IPS DF 6.9 (cell line): Measurements from ENCODE around the gene KLRC1.
"Not testable (repeated sequence)": the region's sequence is repeated elsewhere in the genome, so short reads cannot be mapped to it uniquely, and the experiment has no call there.

Experiments used
- DNase-seq: peaks from one replicate; pipeline ENCODE4 v3.0.0-alpha.2; 2013; ENCODE audit warnings: low read depth, low spot score
- H3K27ac ChIP-seq: one replicate; pipeline ENCODE4 v1.5.1; 2013; ENCODE audit warnings: low read length, control low read depth
- H3K27me3 ChIP-seq: 2 replicates; pipeline ENCODE4 v1.6.1; 2013; ENCODE audit warnings: mild to moderate bottlenecking, low read length; ENCODE audit not compliant: control insufficient read depth, insufficient read depth
- H3K36me3 ChIP-seq: 2 replicates; pipeline ENCODE4 v1.6.1; 2013; ENCODE audit warnings: low read length; ENCODE audit not compliant: control insufficient read depth, insufficient read depth
- H3K4me1 ChIP-seq: 2 replicates; pipeline ENCODE4 v1.6.1; 2013; ENCODE audit warnings: low read length; ENCODE audit not compliant: control insufficient read depth, insufficient read depth
- H3K4me3 ChIP-seq: 2 replicates; pipeline ENCODE4 v1.5.1; 2013; ENCODE audit warnings: mild to moderate bottlenecking, low read length
- H3K9me3 ChIP-seq: 2 replicates; pipeline ENCODE4 v1.6.1; 2013; ENCODE audit warnings: low read length, inconsistent platforms; ENCODE audit not compliant: control insufficient read depth, insufficient read depth
- WGBS: extraction: QIAGEN DNeasy Blood & Tissue Kit; methylation state at CpG from one replicate; pipeline ENCODE4 v1.1.7; 2013; ENCODE audit warnings: mixed read lengths, missing lambda C conversion rate; ENCODE audit not compliant: insufficient read length, insufficient coverage; 5-methylcytosine and 5-hydroxymethylcytosine counted together

KLRC1 gene

DNA sequence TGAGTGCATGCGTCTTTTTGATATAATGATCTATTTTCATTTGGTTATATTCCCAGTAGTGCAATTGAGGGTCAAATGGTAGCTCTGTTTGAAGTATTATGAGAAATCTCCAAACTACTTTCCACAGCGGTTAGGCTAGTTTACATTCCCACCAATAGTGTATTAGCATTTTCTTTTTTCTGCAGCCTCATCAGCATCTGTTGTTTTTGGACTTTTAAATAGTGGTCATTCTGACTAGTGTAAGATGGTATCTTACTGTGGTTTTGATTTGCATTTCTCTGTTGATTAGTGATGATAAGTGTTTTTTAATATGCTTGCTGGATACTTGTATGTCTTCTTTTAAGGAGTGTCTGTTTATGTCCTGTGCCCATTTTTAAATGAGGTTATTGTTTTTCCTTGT is 3.7 kb upstream of the KLRC1 start:
- WGBS = no CpG with 5 or more reads among the region's 2 CpGs
- Histone ChIP-seq H3K4me1 (no peaks in the 10 kb centered on the region; the same call in 1 of the 2 replicates), H3K27ac (no peak overlapping the region), H3K36me3 (no peaks in the 10 kb centered on the region), H3K4me3 (no peak overlapping the region), H3K27me3 (no peaks in the 10 kb centered on the region), H3K9me3 (no peaks in the 10 kb centered on the region)
- no peak for DNase-seq

DNA sequence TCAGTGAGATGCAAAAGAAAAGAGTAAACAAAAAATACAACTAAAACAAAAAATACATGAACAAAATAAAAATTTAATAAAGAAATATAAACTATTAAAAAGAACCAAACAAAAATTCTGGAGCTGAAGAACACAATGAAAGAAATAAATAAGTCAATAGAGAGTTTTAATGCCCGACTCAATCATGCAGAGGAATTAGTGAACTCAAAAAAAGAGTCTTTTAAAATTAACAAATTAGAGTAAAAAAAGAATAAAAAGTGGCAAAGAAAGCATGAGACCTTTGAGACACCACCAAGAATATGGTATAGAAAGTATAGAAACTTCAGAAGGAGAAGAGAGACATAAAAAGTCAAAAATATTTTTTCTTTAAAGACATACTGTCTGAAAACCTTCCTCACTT is 2.6 kb upstream of the KLRC1 start:
- Histone ChIP-seq H3K4me1 (no peaks in the 10 kb centered on the region; the same call in 1 of the 2 replicates), H3K9me3 (no peaks in the 10 kb centered on the region), H3K27me3 (no peaks in the 10 kb centered on the region), H3K4me3 (no peak overlapping the region), H3K36me3 (no peaks in the 10 kb centered on the region), H3K27ac (no peak overlapping the region)
- DNase-seq = no peak
- WGBS = no CpG with 5 or more reads among the region's 1 CpG

DNA sequence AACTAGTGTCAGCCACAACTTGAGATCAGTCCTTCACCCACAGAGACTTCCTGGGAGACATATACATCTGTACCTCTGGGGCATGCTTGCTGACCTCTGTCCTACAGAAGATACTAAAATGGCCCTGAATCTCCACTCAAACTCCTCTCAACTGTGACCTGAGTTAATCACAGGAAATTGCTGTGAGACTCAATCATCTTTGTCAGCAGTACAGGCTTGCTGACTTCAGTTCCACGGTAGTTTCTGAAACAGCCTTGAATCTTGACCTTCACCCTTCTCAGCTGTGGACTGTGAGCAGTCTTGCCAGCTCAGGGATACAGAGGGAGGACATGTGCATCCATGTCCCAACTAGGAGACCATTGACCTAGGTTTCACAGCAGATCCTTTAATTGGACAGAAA is 1.4 kb upstream of the KLRC1 start:
- H3K4me3 ChIP-seq = no peak overlapping the region
- no peak overlapping the region for H3K27ac ChIP-seq
- H3K9me3 ChIP-seq = no peaks in the 10 kb centered on the region
- no peaks in the 10 kb centered on the region for H3K27me3 ChIP-seq
- DNase-seq = no peak
- H3K36me3 ChIP-seq = no peaks in the 10 kb centered on the region
- H3K4me1 ChIP-seq = no peaks in the 10 kb centered on the region; the same call in 1 of the 2 replicates
- no CpG with 5 or more reads among the region's 1 CpG for WGBS

DNA sequence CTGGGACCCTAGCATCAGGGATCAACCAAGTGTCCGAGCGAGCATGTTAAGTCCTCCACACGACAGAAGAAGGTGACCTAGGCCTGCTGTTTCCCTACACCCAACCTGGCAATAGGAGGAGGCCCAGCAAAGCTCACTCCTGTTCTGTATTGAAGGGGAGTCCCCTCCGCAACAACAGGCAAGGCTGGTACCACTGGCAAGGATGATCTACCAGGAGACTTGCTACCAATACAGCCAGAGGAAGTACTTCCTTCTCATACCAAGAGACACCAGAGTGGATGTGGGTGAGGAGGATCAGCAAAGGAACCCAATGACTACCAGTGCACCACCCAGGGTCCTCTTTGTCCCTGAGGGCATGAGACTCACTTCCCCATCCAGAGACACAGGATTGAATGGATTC is 4.9 kb downstream of the KLRC1 start:
- no CpG with 5 or more reads among the region's 4 CpGs for WGBS
- Histone ChIP-seq H3K4me1 (no peaks in the 10 kb centered on the region), H3K27me3 (no peaks in the 10 kb centered on the region), H3K27ac (no peak overlapping the region), H3K4me3 (no peak overlapping the region), H3K9me3 (no peaks in the 10 kb centered on the region), H3K36me3 (no peaks in the 10 kb centered on the region)
- no peak for DNase-seq

DNA sequence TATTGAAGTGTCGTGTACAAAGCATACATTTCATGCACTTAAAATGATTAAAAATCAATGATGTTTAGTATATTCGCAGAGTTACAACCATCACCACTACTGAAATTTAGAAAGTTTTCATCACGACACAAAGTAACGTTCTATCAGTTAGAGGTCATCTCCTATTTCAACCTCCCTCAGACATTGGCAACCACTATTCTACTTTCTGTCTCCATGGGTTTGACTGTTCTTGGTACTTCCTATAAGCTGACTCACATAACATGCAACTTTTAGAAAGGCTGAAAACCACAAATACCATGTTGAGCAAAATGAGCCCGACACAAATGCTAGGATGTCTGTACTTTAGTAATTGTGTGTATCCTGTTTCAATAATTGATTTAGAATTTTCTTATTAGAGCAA is 7.1 kb downstream of the KLRC1 start:
- H3K4me1 ChIP-seq, H3K36me3 ChIP-seq, H3K27me3 ChIP-seq, H3K27ac ChIP-seq, H3K9me3 ChIP-seq, DNase-seq, H3K4me3 ChIP-seq: not testable (repeated sequence)
- no CpG with 5 or more reads among the region's 5 CpGs for WGBS

DNA sequence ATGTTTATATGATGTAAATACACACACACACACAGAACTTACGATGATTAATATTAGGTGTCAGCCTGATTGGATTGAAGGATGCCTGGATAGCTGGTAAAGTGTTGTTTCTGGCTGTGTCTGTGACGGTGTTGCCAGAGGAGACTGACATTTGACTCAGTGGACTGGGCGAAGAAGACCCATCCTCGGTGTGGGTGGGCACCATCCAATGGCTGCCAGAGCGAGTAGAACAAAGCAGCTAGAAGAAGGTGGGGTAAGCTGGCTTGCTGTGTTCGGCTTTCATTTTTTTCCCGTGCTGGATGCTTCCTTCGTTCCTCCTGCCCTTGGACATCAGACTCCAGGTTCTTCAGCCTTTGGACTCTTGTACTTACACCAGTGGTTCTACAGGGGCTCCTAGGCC is 12.0 kb downstream of the KLRC1 start:
- not testable (repeated sequence) for H3K4me3 ChIP-seq, H3K36me3 ChIP-seq, DNase-seq, H3K27me3 ChIP-seq, H3K27ac ChIP-seq, H3K9me3 ChIP-seq, H3K4me1 ChIP-seq
- WGBS = no CpG with 5 or more reads among the region's 8 CpGs

DNA sequence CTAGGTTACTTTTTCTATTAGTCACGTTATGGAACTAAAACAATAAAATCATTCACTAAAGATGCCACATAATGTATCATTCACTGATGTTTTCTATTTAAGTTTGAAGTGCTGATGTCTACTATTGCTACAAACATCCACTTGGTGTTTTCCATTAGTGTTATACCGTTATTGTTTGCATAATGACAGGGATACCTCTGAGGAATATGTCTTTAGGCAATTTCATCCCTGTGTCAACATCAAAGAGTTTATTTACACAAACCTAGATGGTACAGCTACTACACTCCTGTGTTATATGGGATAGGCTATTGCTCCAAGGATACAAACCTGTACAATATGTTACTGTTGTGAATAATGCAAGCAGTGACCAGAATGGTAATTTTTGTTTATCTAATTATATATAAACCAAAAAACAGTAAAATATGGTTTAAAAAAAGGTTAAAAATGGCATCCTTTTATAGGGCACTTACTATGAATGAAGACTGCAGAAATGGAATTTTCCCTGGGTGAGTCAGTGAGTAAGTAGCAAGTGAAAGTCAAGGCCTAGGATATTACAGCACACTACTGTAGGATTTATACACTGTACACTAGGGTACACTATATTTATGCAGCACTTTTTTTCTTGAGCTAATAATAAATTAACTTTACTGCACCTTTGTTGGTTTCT is 13.4 kb downstream of the KLRC1 start:
- not testable (repeated sequence) for H3K27me3 ChIP-seq, H3K36me3 ChIP-seq, DNase-seq, H3K27ac ChIP-seq, H3K4me1 ChIP-seq, H3K9me3 ChIP-seq, H3K4me3 ChIP-seq
- WGBS = no CpG with 5 or more reads among the region's 2 CpGs

DNA sequence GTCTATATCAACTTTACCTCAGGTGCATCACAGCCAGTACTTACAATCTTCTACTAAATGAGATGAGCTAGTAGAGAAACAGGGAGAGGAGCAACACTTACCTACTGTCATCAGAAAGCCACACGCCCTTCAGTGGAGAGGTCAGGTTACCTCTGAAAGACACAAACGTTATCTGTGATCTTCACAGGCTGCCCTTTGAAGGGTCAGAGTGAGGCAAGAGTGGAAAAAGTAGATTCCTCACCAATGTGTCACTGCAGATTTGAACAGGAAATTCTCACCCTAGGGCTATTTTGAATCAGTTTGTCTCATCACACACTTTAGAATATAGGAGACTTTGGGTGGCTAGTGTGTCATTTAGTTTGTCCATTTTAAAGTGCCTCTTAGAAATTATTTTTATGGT is 15.6 kb downstream of the KLRC1 start:
- WGBS = no CpG with 5 or more reads among the region's 2 CpGs
- H3K4me3 ChIP-seq, DNase-seq, H3K4me1 ChIP-seq, H3K27me3 ChIP-seq, H3K36me3 ChIP-seq, H3K27ac ChIP-seq, H3K9me3 ChIP-seq: not testable (repeated sequence)

DNA sequence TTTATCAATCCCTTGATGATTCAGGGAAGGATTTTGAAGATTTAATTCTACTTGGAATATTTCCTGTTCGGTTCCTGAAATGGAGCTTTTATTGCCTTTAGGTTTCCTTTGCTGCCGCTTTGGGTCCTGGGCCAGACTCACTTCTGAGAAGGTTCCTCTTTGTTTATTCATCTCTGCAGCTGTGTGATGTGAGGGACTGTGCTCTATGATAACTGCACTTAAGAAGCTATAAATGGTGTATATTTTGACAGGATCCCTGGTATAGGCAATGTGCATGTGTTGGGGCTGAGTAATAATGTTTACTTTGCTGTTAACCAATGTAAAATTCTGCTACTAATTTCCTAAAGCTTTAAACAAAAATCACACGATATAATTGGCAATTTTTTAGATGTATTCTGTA is 17.4 kb downstream of the KLRC1 start, which contains the start of gene KLRC2:
KLRC2 (minus strand) TSS at position 195 of the 400 bp plus-strand sequence; CDS start at position 171, 24 bp downstream.
- not testable (repeated sequence) for H3K36me3 ChIP-seq, H3K27ac ChIP-seq, H3K4me3 ChIP-seq, DNase-seq, H3K4me1 ChIP-seq, H3K27me3 ChIP-seq, H3K9me3 ChIP-seq
- WGBS = no CpG with 5 or more reads among the region's 3 CpGs

DNA sequence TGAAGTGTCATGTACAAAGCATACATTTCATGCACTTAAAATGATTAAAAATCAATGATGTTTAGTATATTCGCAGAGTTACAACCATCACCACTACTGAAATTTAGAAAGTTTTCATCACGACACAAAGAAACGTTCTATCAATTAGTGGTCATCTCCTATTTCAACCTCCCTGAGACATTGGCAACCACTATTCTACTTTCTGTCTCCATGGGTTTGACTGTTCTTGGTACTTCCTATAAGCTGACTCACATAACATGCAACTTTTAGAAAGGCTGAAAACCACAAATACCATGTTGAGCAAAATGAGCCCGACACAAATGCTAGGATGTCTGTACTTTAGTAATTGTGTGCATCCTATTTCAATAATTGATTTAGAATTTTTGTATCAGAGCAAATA is 22.6 kb downstream of the KLRC1 start:
- not testable (repeated sequence) for H3K4me1 ChIP-seq, H3K9me3 ChIP-seq, H3K36me3 ChIP-seq, H3K27ac ChIP-seq, H3K4me3 ChIP-seq, DNase-seq, H3K27me3 ChIP-seq
- WGBS = no CpG with 5 or more reads among the region's 4 CpGs

DNA sequence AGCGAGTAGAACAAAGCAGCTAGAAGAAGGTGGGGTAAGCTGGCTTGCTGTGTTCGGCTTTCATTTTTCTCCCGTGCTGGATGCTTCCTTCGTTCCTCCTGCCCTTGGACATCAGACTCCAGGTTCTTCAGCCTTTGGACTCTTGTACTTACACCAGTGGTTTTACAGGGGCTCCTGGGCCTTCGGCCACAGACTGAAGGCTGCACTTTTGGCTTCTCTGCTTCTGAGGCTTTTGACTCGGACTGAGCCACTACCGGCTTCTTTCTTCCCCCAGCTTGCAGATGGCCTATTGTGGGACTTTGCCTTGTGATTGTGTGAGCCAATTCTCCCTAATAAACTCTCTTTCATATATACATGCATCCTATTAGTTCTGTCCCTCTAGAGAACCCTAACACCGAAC is 27.2 kb downstream of the KLRC1 start:
- H3K9me3 ChIP-seq, H3K27ac ChIP-seq, H3K4me1 ChIP-seq, H3K36me3 ChIP-seq, DNase-seq, H3K27me3 ChIP-seq, H3K4me3 ChIP-seq: not testable (repeated sequence)
- no CpG with 5 or more reads among the region's 8 CpGs for WGBS
